Activated naive CD8-positive, alpha-beta T cell (primary cell): Measurements from ENCODE around the gene KRTAP1-1.
"Not testable (repeated sequence)": the region's sequence is repeated elsewhere in the genome, so short reads cannot be mapped to it uniquely, and the experiment has no call there.

ENCODE experiments used
- H3K27ac Mint-ChIP-seq: one replicate; pipeline ENCODE4 v1.8.0; 2021; ENCODE audit warnings: mixed read lengths
- H3K27me3 Mint-ChIP-seq: one replicate; pipeline ENCODE4 v1.8.0; 2021; ENCODE audit warnings: mixed read lengths
- H3K36me3 Mint-ChIP-seq: one replicate; pipeline ENCODE4 v1.8.0; 2021; ENCODE audit warnings: mixed read lengths
- H3K4me1 Mint-ChIP-seq: one replicate; pipeline ENCODE4 v1.8.0; 2021; ENCODE audit warnings: low read depth, mixed read lengths
- H3K4me3 Mint-ChIP-seq: one replicate; pipeline ENCODE4 v1.8.0; 2021; ENCODE audit warnings: mild to moderate bottlenecking, mixed read lengths
- H3K9me3 Mint-ChIP-seq: one replicate; pipeline ENCODE4 v1.8.0; 2021; ENCODE audit warnings: low read depth, mixed read lengths

KRTAP1-1 gene

DNA sequence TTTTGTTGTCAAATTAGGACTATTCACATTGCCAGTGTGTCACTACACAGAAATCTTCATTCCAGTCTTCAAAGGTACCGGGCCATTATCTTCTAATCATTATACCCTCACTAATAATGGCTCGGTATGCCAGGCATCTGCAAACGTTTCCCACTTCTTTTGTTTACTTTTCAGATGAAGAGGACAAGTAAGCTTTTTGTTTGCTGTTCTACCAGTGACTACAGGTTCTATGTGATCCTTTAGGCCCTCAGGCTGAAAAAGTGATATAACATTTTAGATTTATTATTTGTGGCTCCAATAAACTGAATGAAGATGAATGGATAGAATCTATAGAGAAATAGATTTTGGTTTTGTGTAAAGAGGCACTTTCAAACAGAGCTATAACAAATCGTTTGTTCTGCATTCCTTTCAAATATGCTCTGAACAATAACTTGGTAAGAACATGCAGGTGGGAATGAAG lies 31.9 kb downstream of the KRTAP1-1 start:
- no peak overlapping the region for H3K4me3 Mint-ChIP-seq
- no peaks in the 10 kb centered on the region for H3K9me3 Mint-ChIP-seq
- no peak overlapping the region for H3K27ac Mint-ChIP-seq
- no peaks in the 10 kb centered on the region for H3K36me3 Mint-ChIP-seq
- no peaks in the 10 kb centered on the region for H3K27me3 Mint-ChIP-seq
- H3K4me1 Mint-ChIP-seq = no peaks in the 10 kb centered on the region

DNA sequence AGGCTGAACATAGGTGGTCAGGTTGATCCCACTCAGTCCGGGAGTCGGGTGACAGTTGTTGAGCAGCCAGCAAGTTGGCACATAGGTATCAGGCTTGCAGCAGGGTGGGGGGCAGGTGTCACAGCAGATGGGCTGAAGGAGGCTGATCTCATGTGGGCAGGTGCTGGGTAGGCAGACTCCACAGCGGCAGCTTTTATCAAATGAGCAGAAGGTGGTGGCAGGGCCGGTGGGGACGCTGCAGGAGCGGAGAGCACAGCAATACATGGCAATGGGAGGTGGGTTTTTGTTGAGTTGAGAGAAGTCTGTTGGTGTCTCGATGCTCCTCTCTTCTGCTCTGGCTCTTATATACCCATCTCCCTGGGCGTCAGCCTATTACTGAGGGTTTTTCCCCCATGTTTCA lies 32.4 kb downstream of the KRTAP1-1 start, which contains the start of gene KRTAP3-1:
TSS of gene KRTAP3-1 (minus strand) at position 318 of the 400 bp plus-strand sequence. CDS start at position 264, 54 bp downstream.
- Mint-ChIP-seq H3K27me3 (peaks cover 1% of the 10 kb centered on the region), H3K4me1 (no peaks in the 10 kb centered on the region), H3K36me3 (no peaks in the 10 kb centered on the region), H3K9me3 (no peaks in the 10 kb centered on the region), H3K27ac (no peak within 1 kb of the TSS), H3K4me3 (no peak within 1 kb of the TSS)

DNA sequence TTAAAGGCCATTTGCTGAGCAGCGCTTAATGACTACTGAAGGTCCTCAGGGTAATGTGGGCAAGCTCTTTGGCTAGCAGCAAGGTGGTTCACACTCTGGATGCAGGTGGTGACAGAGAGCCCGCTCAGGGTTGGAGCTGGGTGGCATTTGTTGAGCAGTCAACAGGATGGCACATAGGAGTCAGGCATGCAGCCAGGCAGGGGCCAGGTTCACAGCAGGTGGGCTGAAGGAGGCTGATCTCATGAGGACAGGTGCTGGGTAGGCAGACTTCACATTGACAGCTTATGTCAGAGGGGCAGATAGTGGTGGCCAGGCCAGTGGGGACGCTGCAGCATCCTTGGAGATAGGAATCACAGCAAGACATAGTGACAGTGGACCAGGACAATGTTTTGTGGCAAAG lies 36.9 kb downstream of the KRTAP1-1 start:
- Mint-ChIP-seq H3K27ac (no peak overlapping the region), H3K36me3 (no peaks in the 10 kb centered on the region), H3K4me1 (no peaks in the 10 kb centered on the region), H3K4me3 (no peak overlapping the region), H3K27me3 (peaks cover 3% of the 10 kb centered on the region), H3K9me3 (no peaks in the 10 kb centered on the region)

DNA sequence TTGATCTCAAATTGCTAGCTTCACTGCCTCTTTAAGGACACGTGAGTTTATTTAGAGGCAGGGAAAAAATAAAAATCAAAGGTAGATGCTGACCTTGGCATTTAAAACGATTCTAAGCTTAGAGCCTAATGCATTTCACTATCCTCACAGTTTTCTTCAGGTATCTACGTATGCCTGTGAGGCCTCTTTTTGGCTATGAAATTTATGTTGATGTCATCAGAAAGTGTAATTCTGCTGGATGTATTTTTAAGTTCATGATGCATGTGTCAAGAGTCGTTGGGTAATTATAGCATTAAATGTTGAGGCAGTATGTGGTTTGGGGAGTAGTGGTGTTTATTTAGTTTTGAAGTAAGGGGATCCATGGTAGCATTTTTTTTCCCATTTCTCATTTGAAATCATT lies 37.3 kb downstream of the KRTAP1-1 start:
- no peak overlapping the region for H3K4me3 Mint-ChIP-seq
- no peak overlapping the region for H3K27ac Mint-ChIP-seq
- no peaks in the 10 kb centered on the region for H3K36me3 Mint-ChIP-seq
- H3K9me3 Mint-ChIP-seq = no peaks in the 10 kb centered on the region
- peaks cover 6% of the 10 kb centered on the region for H3K27me3 Mint-ChIP-seq
- H3K4me1 Mint-ChIP-seq = no peaks in the 10 kb centered on the region

DNA sequence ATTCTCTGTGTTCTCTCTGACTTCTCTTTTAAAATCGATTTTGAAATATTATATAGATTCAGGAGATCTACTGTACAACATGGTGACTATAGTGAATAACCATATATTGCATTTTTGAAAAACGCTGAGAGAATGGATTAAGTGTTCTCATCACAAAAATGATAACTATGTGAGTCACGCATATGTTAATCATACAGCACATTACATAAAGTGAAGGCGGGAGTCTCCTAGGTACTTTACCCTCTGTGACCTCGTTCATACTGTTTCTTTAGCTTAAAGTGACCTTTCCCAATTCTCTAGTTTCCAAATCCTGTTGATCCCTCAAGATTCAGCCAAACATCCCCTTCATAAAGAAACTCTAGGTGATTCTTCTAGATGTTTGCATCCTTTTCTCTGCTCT lies 38.4 kb downstream of the KRTAP1-1 start:
- H3K4me3 Mint-ChIP-seq = no peak overlapping the region
- H3K36me3 Mint-ChIP-seq = no peaks in the 10 kb centered on the region
- peaks cover 7% of the 10 kb centered on the region for H3K27me3 Mint-ChIP-seq
- no peak overlapping the region for H3K27ac Mint-ChIP-seq
- no peaks in the 10 kb centered on the region for H3K4me1 Mint-ChIP-seq
- H3K9me3 Mint-ChIP-seq = no peaks in the 10 kb centered on the region

DNA sequence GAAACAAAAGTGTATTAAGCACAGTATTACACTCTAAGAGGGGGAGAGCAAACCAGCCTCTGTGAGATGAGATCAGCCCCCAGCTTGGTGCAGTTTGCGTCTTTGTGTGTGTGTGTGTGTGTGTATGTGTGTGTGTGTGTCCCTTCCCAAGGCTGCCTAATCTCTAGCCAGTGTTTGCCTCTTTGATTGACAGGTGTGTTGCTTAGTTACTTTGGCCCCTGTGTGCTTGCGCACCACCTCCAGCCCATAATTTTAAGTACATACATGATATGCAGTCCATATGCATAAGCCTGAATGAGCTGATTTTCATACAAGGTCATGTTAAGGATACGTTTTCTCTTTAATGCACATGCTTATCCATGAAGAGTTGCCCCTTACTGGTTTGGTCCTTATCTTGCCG lies 39.5 kb downstream of the KRTAP1-1 start:
- Mint-ChIP-seq H3K4me1 (no peaks in the 10 kb centered on the region), H3K4me3 (no peak overlapping the region), H3K27me3 (peaks cover 14% of the 10 kb centered on the region), H3K9me3 (no peaks in the 10 kb centered on the region), H3K27ac (no peak overlapping the region), H3K36me3 (no peaks in the 10 kb centered on the region)

DNA sequence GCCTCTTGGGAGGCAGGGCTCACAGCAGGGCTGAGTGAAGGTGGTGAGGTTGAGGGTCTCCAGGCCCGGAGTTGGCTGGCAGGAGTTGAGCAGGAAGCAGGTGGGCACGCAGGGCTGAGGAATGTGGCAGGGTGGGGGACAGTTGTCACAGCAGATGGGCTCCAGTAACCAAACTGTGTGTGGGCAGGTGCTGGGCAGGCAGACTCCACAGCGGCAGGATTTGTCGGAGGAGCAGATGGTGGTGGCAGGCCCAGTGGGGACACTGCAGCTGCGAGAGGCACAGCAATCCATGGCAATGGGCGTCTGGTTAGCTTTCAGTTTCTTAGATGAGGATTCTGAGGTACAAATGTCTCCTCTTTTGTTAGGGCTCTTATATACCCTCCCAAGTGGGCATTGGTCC lies 41.7 kb downstream of the KRTAP1-1 start, which contains the start of gene KRTAP3-2:
TSS of gene KRTAP3-2 (minus strand) at position 344 of the 400 bp plus-strand sequence. CDS start at position 291, 53 bp downstream.
- not testable (repeated sequence) for H3K9me3 Mint-ChIP-seq, H3K36me3 Mint-ChIP-seq, H3K4me3 Mint-ChIP-seq, H3K4me1 Mint-ChIP-seq, H3K27ac Mint-ChIP-seq
- peaks cover 22% of the 10 kb centered on the region for H3K27me3 Mint-ChIP-seq

DNA sequence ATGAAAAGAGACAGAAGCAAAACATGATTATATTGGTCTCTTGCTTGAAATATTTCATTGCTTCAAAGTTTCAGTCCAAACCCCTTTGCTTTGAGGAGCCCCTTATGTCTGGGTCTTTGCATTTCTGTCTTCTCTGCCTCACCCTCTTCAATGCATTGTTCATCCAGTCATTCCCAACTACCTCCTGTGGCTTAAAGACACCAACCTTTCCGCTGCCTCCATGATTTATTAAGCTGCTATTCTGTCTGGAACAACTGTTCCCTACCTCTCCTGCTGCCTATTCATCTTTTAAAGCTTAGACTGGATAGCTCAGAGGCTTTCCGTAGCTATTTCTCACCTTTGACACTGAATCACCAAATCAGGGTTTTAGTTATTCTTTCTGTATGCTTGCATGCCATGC lies 43.9 kb downstream of the KRTAP1-1 start:
- H3K36me3 Mint-ChIP-seq = no peaks in the 10 kb centered on the region
- peaks cover 29% of the 10 kb centered on the region for H3K27me3 Mint-ChIP-seq
- H3K27ac Mint-ChIP-seq = no peak overlapping the region
- H3K4me1 Mint-ChIP-seq = no peaks in the 10 kb centered on the region
- H3K4me3 Mint-ChIP-seq = no peak overlapping the region
- H3K9me3 Mint-ChIP-seq = no peaks in the 10 kb centered on the region

DNA sequence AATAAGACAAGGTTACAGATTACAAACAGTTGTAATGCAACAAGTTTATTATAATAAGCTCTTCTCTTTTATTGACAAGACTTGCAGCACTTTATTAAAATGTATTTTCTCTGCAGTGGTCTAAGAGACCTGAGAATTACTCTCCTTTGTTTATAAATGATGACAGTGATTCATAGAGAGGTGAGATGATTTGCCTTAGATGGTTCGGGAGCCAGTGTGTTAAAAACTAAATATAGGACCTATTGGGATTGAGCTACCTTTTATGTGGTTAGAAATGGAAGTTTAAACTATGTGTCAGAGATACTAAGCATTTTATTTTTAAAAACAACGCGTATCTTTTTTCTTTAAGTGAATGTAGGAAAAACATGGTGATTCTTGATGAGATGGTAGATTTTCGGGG lies 44.4 kb downstream of the KRTAP1-1 start:
- H3K9me3 Mint-ChIP-seq = no peaks in the 10 kb centered on the region
- peaks cover 32% of the 10 kb centered on the region for H3K27me3 Mint-ChIP-seq
- no peaks in the 10 kb centered on the region for H3K4me1 Mint-ChIP-seq
- no peak overlapping the region for H3K27ac Mint-ChIP-seq
- H3K4me3 Mint-ChIP-seq = no peak overlapping the region
- no peaks in the 10 kb centered on the region for H3K36me3 Mint-ChIP-seq

DNA sequence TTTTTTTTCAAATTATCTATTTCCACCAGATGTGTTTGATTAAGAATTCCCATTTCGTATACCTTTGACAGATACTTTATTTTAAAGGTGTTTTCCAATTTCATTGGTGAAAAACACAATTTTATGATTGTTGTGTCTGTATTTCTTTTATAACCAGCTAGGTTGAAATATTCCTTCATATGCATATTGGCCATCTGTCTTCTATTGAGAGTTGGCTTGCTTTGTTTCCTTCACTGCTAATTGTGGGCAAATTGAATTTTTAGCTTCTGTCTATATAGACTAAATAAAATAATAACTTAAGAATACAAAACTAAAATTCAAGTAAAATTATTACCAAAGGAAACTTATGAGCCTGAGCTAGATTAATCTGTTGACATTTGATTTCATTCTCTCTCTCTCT lies 46.1 kb downstream of the KRTAP1-1 start:
- Mint-ChIP-seq H3K27me3 (peaks cover 32% of the 10 kb centered on the region), H3K4me3 (no peak overlapping the region), H3K9me3 (no peaks in the 10 kb centered on the region), H3K4me1 (no peaks in the 10 kb centered on the region), H3K27ac (no peak overlapping the region), H3K36me3 (no peaks in the 10 kb centered on the region)

DNA sequence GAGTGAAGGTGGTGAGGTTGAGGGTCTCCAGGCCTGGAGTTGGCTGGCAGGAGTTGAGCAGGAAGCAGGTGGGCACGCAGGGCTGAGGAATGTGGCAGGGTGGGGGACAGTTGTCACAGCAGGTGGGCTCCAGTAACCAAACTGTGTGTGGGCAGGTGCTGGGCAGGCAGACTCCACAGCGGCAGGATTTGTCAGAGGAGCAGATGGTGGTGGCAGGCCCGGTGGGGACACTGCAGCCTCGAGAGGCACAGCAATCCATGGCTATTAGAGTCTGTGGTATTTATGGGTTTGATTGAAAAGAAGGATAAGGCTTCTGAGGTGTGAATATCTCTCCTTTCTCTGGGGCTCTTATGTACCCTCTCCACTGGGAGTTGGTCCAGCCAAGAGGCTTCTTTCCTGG lies 47.4 kb downstream of the KRTAP1-1 start, which contains the start of gene KRTAP3-3:
TSS of gene KRTAP3-3 (minus strand) at position 326 of the 400 bp plus-strand sequence. CDS start at position 259, 67 bp downstream.
- Mint-ChIP-seq H3K9me3 (no peaks in the 10 kb centered on the region), H3K36me3 (no peaks in the 10 kb centered on the region), H3K4me1 (no peaks in the 10 kb centered on the region), H3K27me3 (peaks cover 27% of the 10 kb centered on the region), H3K27ac (no peak within 1 kb of the TSS), H3K4me3 (no peak within 1 kb of the TSS)

DNA sequence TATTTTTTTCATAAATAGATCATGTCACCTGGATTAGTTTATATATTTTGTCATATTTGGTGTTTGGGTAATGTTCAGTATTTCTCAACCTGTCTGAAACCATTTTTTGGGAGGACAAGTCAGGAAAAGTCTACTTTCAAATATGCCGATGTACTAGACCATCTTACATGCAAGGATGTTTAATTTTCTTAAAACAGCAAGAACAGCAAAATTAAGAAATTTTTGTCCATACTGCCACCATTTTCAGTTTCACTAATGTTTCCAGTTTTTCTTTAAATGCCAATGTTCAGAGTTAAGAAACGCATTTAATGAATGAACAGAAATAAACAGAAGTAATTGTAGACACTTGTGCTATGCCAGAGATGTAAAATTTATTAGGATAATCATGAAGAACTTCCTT lies 48.2 kb downstream of the KRTAP1-1 start:
- no peaks in the 10 kb centered on the region for H3K9me3 Mint-ChIP-seq
- no peak overlapping the region for H3K27ac Mint-ChIP-seq
- no peaks in the 10 kb centered on the region for H3K36me3 Mint-ChIP-seq
- H3K27me3 Mint-ChIP-seq = peaks cover 27% of the 10 kb centered on the region
- no peaks in the 10 kb centered on the region for H3K4me1 Mint-ChIP-seq
- no peak overlapping the region for H3K4me3 Mint-ChIP-seq

DNA sequence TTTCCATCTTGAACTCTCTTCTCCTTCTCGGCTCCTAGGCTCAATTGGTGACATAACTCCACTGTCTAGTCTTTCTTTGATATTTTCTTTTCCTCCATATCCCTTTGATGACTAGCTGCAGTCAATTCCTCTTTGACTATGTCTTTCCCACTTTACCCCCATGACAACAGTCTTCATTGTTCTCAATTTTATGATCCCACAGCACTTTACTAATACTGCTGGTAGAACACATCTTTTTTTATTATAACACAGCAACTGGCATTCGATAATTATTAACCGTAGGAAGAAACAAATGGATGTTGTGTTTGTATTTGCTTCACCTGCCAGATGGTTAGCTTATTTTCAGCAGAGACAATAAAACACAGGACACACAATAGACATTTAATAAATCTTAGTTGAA lies 48.6 kb downstream of the KRTAP1-1 start:
- Mint-ChIP-seq H3K4me1 (no peaks in the 10 kb centered on the region), H3K9me3 (no peaks in the 10 kb centered on the region), H3K27me3 (peaks cover 25% of the 10 kb centered on the region), H3K4me3 (no peak overlapping the region), H3K36me3 (no peaks in the 10 kb centered on the region), H3K27ac (no peak overlapping the region)
